Upper lobe of left lung (tissue), 4 donors: ENCODE measurements around the gene CBLB.

ENCODE experiments used
- CTCF ChIP-seq, 6 experiments: fragments of 450-650 bp in 4 of 6; fragments of 200-600 bp in 2 of 6; sonication (generic) in 2 of 6; IDR thresholded peaks; one replicate each; pipeline ENCODE4 v1.5.1; 2016 to 2019; ENCODE audit warnings: antibody characterized with exemption in 6 of 6
- POLR2A ChIP-seq, 4 donors: fragments of 450-650 bp; IDR thresholded peaks; one replicate each; pipeline ENCODE4 v1.5.1; 2016 to 2017; ENCODE audit warnings: antibody characterized with exemption in 4 of 4, mild to moderate bottlenecking in 2 of 4

DNA sequence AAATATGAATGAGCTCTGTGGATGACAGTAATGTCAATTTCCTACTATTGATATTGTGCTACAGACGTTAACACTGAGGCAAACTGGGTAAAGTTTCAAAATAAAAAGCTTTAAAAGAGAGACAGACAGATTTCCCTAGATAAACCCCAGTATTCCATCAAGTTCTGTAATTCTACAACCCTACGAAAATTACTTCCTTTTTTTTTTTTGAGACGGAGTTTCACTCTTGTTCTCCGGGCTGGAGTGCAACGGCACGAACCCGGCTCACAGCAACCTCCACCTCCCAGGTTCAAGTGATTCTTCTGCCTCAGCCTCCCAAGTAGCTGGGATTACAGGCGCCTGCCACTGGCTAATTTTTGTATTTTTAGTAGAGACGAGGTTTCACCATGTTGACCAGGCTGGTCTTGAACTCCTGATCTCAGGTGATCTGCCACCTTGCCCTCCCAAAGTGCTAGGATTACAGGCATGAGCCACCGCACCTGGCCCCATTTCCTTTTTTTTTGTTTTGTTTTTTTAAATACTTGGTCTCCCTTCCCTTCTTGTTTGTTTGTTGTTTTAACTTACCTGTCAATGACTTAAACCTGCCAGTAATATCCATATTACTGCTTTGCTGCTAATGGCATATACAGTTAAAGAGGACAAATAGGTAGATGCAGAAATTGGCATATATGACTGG lies 57.2 kb downstream of the CBLB start:
- no peak for TF ChIP-seq CTCF (IDR thresholded peaks at IDR 0.05)
- no peak for TF ChIP-seq POLR2A (IDR thresholded peaks at IDR 0.05)
